ENCODE measurements around the gene GFM2. TPM values are rescaled to one million over a fixed set of nuclear protein-coding genes. Genes with fewer than 3 reads are reported as not detected.
A peak's percentile ranks its signal among the peaks of the same experiment; 100 is the strongest.

Gene GFM2
- total and polyA plus RNA-seq, 2 of the 8 experiments (the other 6 are each of a cell fraction or from before 2014, with no cell fraction given), result 17.8 to 30.6 TPM

DNA sequence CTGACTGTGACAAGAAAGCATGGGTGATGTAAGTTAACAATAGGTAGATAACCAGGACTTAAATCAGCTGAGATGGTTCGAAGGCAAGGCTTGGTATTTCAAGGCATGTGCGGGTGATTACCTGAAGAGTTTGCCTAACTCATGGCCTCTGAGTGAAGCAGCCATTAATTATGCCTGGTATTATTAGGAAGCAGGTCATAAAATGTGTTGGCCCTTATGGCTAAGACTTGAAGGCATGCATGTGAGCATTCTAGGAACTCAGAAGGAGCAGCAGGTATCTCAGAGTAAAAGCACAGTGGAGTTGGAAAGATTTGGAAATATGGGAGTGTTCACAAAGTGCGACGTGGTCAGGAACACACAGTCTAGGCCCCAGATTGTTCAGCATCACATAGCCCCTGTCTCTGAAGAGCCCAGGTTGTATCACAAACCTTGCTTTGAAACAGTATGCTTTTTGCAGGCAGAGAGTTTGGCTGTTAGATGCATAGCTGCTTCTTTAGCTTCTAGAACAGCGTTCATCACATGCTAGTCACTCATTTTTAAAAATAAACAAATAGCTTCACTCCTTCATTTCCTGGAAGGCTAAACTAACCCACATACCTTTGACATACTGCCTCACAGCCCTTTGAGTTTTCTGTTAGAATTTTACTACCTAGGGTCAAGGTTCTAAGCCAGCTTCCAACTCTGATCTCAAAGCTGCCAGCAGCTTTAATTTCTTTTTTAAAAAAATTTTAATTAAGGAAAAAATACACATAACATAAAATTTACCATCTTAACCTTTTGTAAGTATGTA lies 79.8 kb downstream of the GFM2 start:
- FAIRE-seq (no peak), DNase-seq (ENCODE audit: low read depth in 1 of 2, low spot score in 2 of 2) (no peak)
- no peak overlapping the region for H3K18ac ChIP-seq (ENCODE audit: extremely low read depth, low read length)
- no peak overlapping the region for H3K4ac ChIP-seq (replicated peaks; ENCODE audit: insufficient read length, low read depth, low read length)
- ChIA-PET POLR2A (ENCODE audit: partially characterized antibody) (interaction anchor here (0.9 to 1.5 kb wide), 3 partner anchors 14 to 179 kb away, joined by 3 to 5 read pairs (median 4); partner anchors contain the start of genes ENC1 and FAM169A), CTCF (ENCODE audit: partially characterized antibody) (interaction anchor here (1.0 to 1.3 kb wide), 2 partner anchors 19 to 227 kb away, joined by 3 read pairs; no protein-coding TSS in a partner anchor)
- H2AK5ac ChIP-seq (ENCODE audit: low read depth, low read length), result no peak overlapping the region
- 88% methylated on average over 5 of the region's 5 CpGs; no CpG with 5 or more reads in 1 of the 2 experiments for WGBS, 2 experiments (ENCODE audit: extremely low coverage in 1 of 2, insufficient coverage in 1 of 2, insufficient read length in 1 of 2, insufficient replicate concordance in 2 of 2, low coverage in 1 of 2, low lambda C conversion rate in 2 of 2, missing lambda C conversion rate in 1 of 2)
- H3K4me3 ChIP-seq (ENCODE audit: extremely low read depth in 1 of 4, insufficient read depth in 2 of 4, low read depth in 3 of 4, low read length in 4 of 4), result no peak overlapping the region
- no peak overlapping the region; the same call in 1 of the 2 replicates for H2BK5ac ChIP-seq (ENCODE audit: low read depth, low read length)
- H3K27ac ChIP-seq (ENCODE audit: low read depth, low read length), result no peak overlapping the region
- H2BK15ac ChIP-seq (ENCODE audit: low read length), result no peak overlapping the region
- H3K4me1 ChIP-seq (replicated peaks in 1 of 4; ENCODE audit: control insufficient read depth in 3 of 4, insufficient read depth in 4 of 4, low read length in 3 of 4), result peaks cover 0 to 4% (median 2%) of the 10 kb centered on the region in 4 experiments; a peak in 4 of 7 replicates
- H4K20me1 ChIP-seq (replicated peaks in 1 of 2; ENCODE audit: control insufficient read depth in 1 of 2, insufficient read depth in 2 of 2, low read length in 2 of 2), result peaks cover 0 to 8% of the 10 kb centered on the region in 2 experiments
- no peak overlapping the region for H3K9ac ChIP-seq (replicated peaks in 1 of 4; ENCODE audit: extremely low read depth in 1 of 4, low read depth in 3 of 4, low read length in 3 of 4)
- no peak overlapping the region for H2BK120ac ChIP-seq (replicated peaks; ENCODE audit: low read depth, low read length)
- no peak overlapping the region for H3K23ac ChIP-seq (ENCODE audit: insufficient read length)
- H3K56ac ChIP-seq (replicated peaks; ENCODE audit: insufficient read length, low read depth, low read length), result no peak overlapping the region
- peak overlapping the region in 1 of 2 experiments; percentile 78; a peak in 1 of 4 replicates for H3K4me2 ChIP-seq (ENCODE audit: insufficient read depth in 1 of 2, low read depth in 2 of 2, low read length in 2 of 2)
- H4K91ac ChIP-seq (replicated peaks; ENCODE audit: insufficient read length, low read length), result no peak overlapping the region
- H3K79me2 ChIP-seq (ENCODE audit: control insufficient read depth in 1 of 2, insufficient read depth in 2 of 2, low read length in 2 of 2), result 0 out of 4 replicates have a peak, but pooled peaks cover 0 to 2% of the 10 kb centered on the region in 2 experiments
- no peak overlapping the region for H2AFZ ChIP-seq (ENCODE audit: low read length)
- H3K36me3 ChIP-seq (ENCODE audit: control insufficient read depth in 2 of 4, insufficient read depth in 4 of 4, low read length in 3 of 4), result peaks cover 0 to 17% (median 2%) of the 10 kb centered on the region in 4 experiments; a peak in 2 of 8 replicates
- H3K14ac ChIP-seq (ENCODE audit: insufficient read length), result no peak overlapping the region
- H2BK12ac ChIP-seq (ENCODE audit: low read depth, low read length), result 0 out of 2 replicates have a peak overlapping the region, but pooled peaks have one; percentile 28
- no peaks in the 10 kb centered on the region for H3K79me1 ChIP-seq (ENCODE audit: low read depth, low read length)
- no peak overlapping the region for H2BK20ac ChIP-seq (ENCODE audit: low read length)
- H3K23me2 ChIP-seq (ENCODE audit: low read depth, low read length), result peaks cover 4% of the 10 kb centered on the region; the same call in 1 of the 2 replicates
- peaks cover 0 to 2% (median 0%) of the 10 kb centered on the region in 4 experiments; a peak in 1 of 7 replicates for H3K27me3 ChIP-seq (replicated peaks in 1 of 4; ENCODE audit: control insufficient read depth in 3 of 4, extremely low read depth in 1 of 4, insufficient read depth in 3 of 4, low read length in 3 of 4)
- no peaks in the 10 kb centered on the region for H3K9me3 ChIP-seq (ENCODE audit: insufficient read depth in 2 of 2, low read depth in 1 of 2, low read length in 1 of 2)
- H4K8ac ChIP-seq (ENCODE audit: extremely low read depth, insufficient read depth, low read length), result no peak overlapping the region
- no peak overlapping the region for H4K5ac ChIP-seq (ENCODE audit: insufficient read length, low read depth, low read length)
- TF ChIP-seq RFX5 (IDR thresholded peaks at IDR 0.05; ENCODE audit: borderline replicate concordance, low read depth, low read length) (no peak), CREB1 (IDR thresholded peaks at IDR 0.05) (no peak), MAFK (IDR thresholded peaks at IDR 0.05; ENCODE audit: low read depth, low read length) (no peak), EZH2 (IDR thresholded peaks at IDR 0.05; ENCODE audit: low read depth, low read length, severe bottlenecking) (no peak), CBX5 (IDR thresholded peaks at IDR 0.05; ENCODE audit: low read depth, low read length) (no peak), RBBP5 (IDR thresholded peaks at IDR 0.05; ENCODE audit: borderline replicate concordance, low read depth, low read length) (no peak), CBX8 (IDR thresholded peaks at IDR 0.05; ENCODE audit: borderline replicate concordance, low read depth, low read length) (no peak), BRCA1 (IDR thresholded peaks at IDR 0.05; ENCODE audit: low read depth, low read length) (no peak)
- TF ChIP-seq, protein P1, sequence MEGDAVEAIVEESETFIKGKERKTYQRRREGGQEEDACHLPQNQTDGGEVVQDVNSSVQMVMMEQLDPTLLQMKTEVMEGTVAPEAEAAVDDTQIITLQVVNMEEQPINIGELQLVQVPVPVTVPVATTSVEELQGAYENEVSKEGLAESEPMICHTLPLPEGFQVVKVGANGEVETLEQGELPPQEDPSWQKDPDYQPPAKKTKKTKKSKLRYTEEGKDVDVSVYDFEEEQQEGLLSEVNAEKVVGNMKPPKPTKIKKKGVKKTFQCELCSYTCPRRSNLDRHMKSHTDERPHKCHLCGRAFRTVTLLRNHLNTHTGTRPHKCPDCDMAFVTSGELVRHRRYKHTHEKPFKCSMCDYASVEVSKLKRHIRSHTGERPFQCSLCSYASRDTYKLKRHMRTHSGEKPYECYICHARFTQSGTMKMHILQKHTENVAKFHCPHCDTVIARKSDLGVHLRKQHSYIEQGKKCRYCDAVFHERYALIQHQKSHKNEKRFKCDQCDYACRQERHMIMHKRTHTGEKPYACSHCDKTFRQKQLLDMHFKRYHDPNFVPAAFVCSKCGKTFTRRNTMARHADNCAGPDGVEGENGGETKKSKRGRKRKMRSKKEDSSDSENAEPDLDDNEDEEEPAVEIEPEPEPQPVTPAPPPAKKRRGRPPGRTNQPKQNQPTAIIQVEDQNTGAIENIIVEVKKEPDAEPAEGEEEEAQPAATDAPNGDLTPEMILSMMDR (IDR thresholded peaks at IDR 0.05; ENCODE audit: control extremely low read depth in 1 of 3, insufficient read depth in 1 of 3, low read depth in 1 of 3, low read length in 3 of 3), result no peak
